SHP77 treated with DMSO at 0.1 percent for 48 hours (cell line): ENCODE measurements around the gene SMC1B.
"Not testable (repeated sequence)": the region's sequence is repeated elsewhere in the genome, so short reads cannot be mapped to it uniquely, and the experiment has no call there.

ENCODE experiments used
- DNase-seq: peaks from one replicate; lab custom pipeline; 2025; lab: John Stamatoyannopoulos, UW

Gene SMC1B

GRCh38 chr22:45420011-45420410 lies 6.6 kb upstream of the SMC1B start:
- no peak for DNase-seq

DNA sequence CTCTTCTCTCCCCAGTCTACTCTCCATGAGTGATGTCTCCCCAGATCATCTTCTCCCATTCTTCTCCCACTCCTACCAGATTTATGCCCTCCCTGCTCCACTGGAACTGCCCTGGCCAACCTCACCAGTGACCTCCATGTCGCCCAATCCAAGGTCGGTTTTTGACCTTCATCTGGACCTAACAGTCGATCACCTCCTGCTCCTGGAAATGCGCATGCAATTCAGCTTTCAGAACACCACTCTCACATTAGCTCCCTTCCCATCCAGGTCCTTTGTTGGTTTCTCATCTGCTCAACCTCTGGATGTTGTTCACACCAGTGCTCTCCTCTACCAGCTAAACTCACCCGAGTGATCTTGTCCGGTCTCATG lies 5.4 kb upstream of the SMC1B start:
- DNase-seq: no peak

DNA sequence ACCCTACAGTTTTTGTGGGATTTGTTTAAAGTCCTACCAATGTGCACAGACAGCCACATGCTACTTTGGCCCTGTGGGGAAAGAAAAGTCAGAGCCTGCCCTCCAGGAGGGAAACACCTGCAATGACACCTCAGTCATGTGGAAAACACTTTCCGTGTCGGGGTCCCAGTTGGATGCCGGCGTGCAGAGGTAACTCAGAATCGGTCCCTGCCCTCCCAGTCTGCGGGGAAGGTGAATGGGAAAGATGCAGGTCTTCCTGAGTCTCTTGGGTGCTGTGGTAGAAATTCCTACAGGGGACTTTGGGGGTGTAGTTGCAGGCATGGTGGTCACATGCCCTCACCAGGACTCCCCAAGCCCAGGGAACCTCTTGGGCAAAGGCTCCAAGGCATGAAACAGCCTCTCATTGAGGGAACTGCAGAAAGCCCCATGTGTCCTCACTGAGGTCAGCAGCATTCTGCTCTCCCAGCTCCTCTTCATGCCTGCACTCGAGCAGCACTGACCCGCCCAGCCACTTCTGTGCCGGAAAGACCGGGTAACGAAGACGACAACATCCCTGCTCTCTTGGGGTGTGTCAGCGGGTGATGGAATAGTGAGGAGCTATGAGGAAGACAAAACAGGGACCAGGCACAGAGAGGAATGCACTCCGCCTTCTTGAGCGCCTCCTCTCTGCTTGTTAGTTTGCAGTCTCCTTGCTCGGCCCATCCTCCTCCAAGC lies 4.8 kb upstream of the SMC1B start:
- no peak for DNase-seq

- no peak for DNase-seq
Measured at GRCh38 chr22:45413013-45413367, 409 bp downstream of the SMC1B start.

- no peak for DNase-seq
Measured at GRCh38 chr22:45407793-45408192, 5.6 kb downstream of the SMC1B start.

DNA sequence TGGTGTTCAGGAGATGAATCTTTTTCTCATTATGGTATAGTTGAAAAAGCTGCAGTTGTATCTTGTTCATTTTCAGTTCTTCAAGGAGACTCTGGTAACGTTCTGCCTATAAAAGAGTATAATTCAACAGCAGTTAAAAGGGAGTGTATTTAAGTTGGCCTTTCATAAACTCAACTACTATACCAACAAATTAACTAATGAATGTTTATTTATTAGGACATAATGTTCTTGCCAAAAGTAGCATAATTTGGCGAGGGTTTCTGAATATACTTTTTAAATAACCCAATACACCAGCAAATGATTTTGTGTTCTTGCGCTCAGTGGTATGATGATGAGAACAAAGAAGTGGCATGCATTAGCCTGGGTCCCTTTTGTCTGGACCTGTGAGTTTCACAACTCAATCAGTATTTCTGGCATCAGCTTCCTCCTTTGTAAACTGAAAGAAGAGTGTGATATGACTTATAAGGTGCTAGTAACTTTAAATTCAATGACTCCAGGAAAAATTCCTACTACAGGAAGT lies 10.9 kb downstream of the SMC1B start:
- no peak for DNase-seq

GRCh38 chr22:45399712-45400445 lies 13.5 kb downstream of the SMC1B start:
- no peak for DNase-seq

- no peak for DNase-seq
Measured at GRCh38 chr22:45398214-45398613, 15.2 kb downstream of the SMC1B start.

DNA sequence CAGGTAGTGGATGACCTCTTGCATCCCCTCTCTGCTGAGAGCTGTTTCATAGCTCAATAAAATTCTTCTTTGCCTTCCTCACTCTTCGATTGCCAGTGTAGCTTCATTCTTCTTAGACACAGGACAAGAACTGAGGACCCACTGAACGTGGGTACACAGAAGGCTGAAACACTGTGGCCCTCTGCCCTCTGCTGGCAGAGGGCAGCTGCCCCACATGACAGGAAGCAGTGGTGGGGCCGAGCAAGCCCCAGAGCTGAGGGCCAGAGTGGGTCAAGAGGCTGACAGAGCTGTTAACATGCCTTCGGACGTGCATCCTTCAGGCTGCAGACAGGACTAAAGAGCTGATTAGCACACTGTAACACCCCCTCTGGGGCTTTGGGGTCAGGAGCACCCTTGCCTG lies 15.6 kb downstream of the SMC1B start:
- no peak for DNase-seq

DNA sequence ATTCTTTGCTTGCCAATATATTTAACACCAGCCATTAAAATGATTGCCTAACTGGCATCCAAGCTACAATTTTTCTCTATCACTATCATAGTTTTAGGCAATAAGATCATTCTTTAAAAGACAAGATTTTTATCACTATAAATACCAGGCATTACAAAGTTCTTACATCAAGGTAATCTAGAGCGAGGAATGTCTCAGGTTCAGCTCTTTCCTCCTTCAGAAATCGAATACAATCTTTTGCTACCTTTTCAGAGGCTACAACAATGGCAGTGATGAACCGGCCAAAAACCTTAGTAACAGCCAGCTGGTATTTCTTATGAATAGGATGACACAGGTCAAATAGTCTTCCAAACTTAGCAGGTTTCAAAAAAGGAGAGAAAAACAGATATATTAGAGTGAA lies 23.9 kb downstream of the SMC1B start:
- DNase-seq: no peak

GRCh38 chr22:45381348-45381747 lies 32.1 kb downstream of the SMC1B start:
- no peak for DNase-seq

GRCh38 chr22:45376703-45377102 lies 36.7 kb downstream of the SMC1B start:
- DNase-seq: no peak

GRCh38 chr22:45376009-45376408 lies 37.4 kb downstream of the SMC1B start:
- no peak for DNase-seq

GRCh38 chr22:45373592-45373991 lies 39.8 kb downstream of the SMC1B start:
- not testable (repeated sequence) for DNase-seq

- DNase-seq: no peak
Measured at GRCh38 chr22:45366713-45367112, 46.7 kb downstream of the SMC1B start.

GRCh38 chr22:45359627-45360026 lies 53.8 kb downstream of the SMC1B start:
- no peak for DNase-seq

- DNase-seq: no peak
Measured at GRCh38 chr22:45358127-45358526, 55.3 kb downstream of the SMC1B start.

DNA sequence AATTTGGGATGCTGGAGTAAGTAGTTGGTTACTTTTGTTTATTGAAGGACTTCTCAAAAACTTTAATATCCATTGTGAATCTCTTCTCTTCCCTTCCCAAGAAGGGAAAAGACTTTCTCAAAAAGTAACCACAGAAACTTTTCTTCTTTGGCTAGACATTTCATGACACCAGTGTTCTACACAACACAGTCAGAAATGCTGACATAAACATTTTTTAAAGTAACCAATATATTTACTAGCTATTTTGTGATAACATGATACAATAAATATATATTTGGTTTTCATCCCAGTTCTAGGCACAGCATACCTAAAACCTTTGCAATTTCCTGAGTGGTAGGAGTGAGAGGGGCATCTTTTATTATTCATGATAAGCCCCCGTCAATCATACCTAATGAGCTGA lies 55.9 kb downstream of the SMC1B start:
- no peak for DNase-seq

- DNase-seq: no peak
Measured at GRCh38 chr22:45353786-45354185, 59.6 kb downstream of the SMC1B start.

- not testable (repeated sequence) for DNase-seq
Measured at GRCh38 chr22:45352757-45353156, 60.6 kb downstream of the SMC1B start.

DNA sequence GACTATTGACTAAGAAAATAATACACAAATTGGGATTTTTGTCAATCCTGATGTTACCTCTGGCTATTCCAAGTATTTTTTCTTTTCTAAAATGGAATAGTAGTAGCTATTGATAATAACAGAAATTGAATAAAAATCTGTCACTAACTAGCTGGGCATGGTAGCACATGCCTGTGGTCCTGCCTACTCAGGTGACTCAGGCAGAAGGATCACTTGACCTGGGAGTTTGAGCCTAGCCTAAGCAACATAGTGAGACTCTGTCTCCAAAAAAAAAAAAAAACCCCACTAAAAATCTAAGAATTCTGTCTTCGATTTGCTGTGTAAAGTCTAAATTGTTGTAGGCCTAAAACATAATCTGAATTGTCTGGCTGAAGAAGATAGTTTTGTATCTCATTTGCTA lies 61.4 kb downstream of the SMC1B start:
- no peak for DNase-seq

GRCh38 chr22:45349916-45350315 lies 63.5 kb downstream of the SMC1B start:
- DNase-seq: no peak

GRCh38 chr22:45344334-45344733 lies 69.1 kb downstream of the SMC1B start:
- no peak for DNase-seq

- no peak for DNase-seq
Measured at GRCh38 chr22:45343143-45343542, 70.3 kb downstream of the SMC1B start.
